ENCODE data around the gene MOB3B. TPM values are rescaled to one million over a fixed set of nuclear protein-coding genes. Genes with fewer than 3 reads are reported as not detected.

The MOB3B gene
- total RNA-seq, 1 donor from 2014 or later, result 10.0 TPM

GRCh38 chr9:27487128-27487640, 42.4 kb downstream of the MOB3B start:
- TF ChIP-seq CTCF (IDR thresholded peaks at IDR 0.05), result no peak
- ATAC-seq (ENCODE audit: low read depth) (no peak), DNase-seq (no peak)
- Mint-ChIP-seq H3K4me3 (peak overlapping the region; percentile 1), H3K27me3 (no peaks in the 10 kb centered on the region), H3K9me3 (no peaks in the 10 kb centered on the region), H3K36me3 (ENCODE audit: low read depth) (no peaks in the 10 kb centered on the region), H3K27ac (no peak overlapping the region), H3K4me1 (peaks cover 90% of the 10 kb centered on the region)
- intact Hi-C loops (cut with micrococcal nuclease), result loop anchor here (2.0 to 10.0 kb wide), 3 partner anchors 60 to 542 kb away; partner anchors contain the start of gene PLAA
- CTCF ChIA-PET, result interaction anchor here (1.2 to 2.4 kb wide), 2 partner anchors 18 to 43 kb away, joined by 3 to 9 read pairs; partner anchors contain the start of gene MOB3B
- POLR2A ChIA-PET, result interaction anchor here (1.0 to 2.3 kb wide), 5 partner anchors 15 to 118 kb away, joined by 3 to 9 read pairs (median 4); partner anchors contain the start of genes C9orf72 and MOB3B

GRCh38 chr9:27485158-27485557, 44.5 kb downstream of the MOB3B start:
- no peak for DNase-seq
- ATAC-seq (ENCODE audit: low read depth), result peak; percentile 77
- H3K4me3 Mint-ChIP-seq, result peak overlapping the region; percentile 50
- no peaks in the 10 kb centered on the region for H3K27me3 Mint-ChIP-seq
- no peaks in the 10 kb centered on the region for H3K9me3 Mint-ChIP-seq
- intact Hi-C loops (cut with micrococcal nuclease), result loop anchor here (1.0 to 10.0 kb wide), 6 partner anchors 25 to 540 kb away; partner anchors contain the start of genes MOB3B and PLAA
- POLR2A ChIA-PET, result interaction anchor here (0.8 to 2.3 kb wide), 12 partner anchors 11 to 152 kb away, joined by 3 to 13 read pairs (median 4); partner anchors contain the start of gene MOB3B
- no peaks in the 10 kb centered on the region for H3K36me3 Mint-ChIP-seq (ENCODE audit: low read depth)
- CTCF ChIA-PET, result interaction anchor here (0.9 to 3.0 kb wide), 4 partner anchors 41 to 152 kb away, joined by 3 to 14 read pairs (median 4); partner anchors contain the start of gene MOB3B
- peaks cover 89% of the 10 kb centered on the region for H3K4me1 Mint-ChIP-seq
- peak overlapping the region; percentile 83 for H3K27ac Mint-ChIP-seq
- TF ChIP-seq CTCF (IDR thresholded peaks at IDR 0.05), result no peak

- Mint-ChIP-seq H3K4me3 (peak overlapping the region; percentile 49), H3K27me3 (no peaks in the 10 kb centered on the region), H3K4me1 (peaks cover 91% of the 10 kb centered on the region), H3K36me3 (ENCODE audit: low read depth) (no peaks in the 10 kb centered on the region), H3K27ac (peak overlapping the region; percentile 81), H3K9me3 (peaks cover 3% of the 10 kb centered on the region)
- intact Hi-C loops (cut with micrococcal nuclease), result loop anchor here (2.0 to 10.0 kb wide), 2 partner anchors 43 to 539 kb away; partner anchors contain the start of gene PLAA
- ChIA-PET CTCF (interaction anchor here (0.9 to 3.0 kb wide), 3 partner anchors 11 to 114 kb away, joined by 3 to 14 read pairs (median 3); partner anchors contain the start of gene MOB3B), POLR2A (interaction anchor here (0.8 to 2.0 kb wide), 7 partner anchors 14 to 117 kb away, joined by 3 to 10 read pairs (median 5); partner anchors contain the start of genes C9orf72 and MOB3B)
- peak; percentile 68 for ATAC-seq (ENCODE audit: low read depth)
- DNase-seq, result no peak
- TF ChIP-seq CTCF (IDR thresholded peaks at IDR 0.05), result no peak
Measured at GRCh38 chr9:27483576-27483975, 46.0 kb downstream of the MOB3B start.

GRCh38 chr9:27482709-27483108, 46.9 kb downstream of the MOB3B start:
- Mint-ChIP-seq H3K36me3 (ENCODE audit: low read depth) (peaks cover 2% of the 10 kb centered on the region), H3K4me1 (peaks cover 92% of the 10 kb centered on the region), H3K4me3 (no peak overlapping the region), H3K27me3 (no peaks in the 10 kb centered on the region), H3K9me3 (peaks cover 8% of the 10 kb centered on the region), H3K27ac (peak overlapping the region; percentile 72)
- intact Hi-C loops (cut with micrococcal nuclease), result loop anchor here (2.0 to 10.0 kb wide), 2 partner anchors 42 to 538 kb away; partner anchors contain the start of gene PLAA
- DNase-seq (no peak), ATAC-seq (ENCODE audit: low read depth) (no peak)
- POLR2A ChIA-PET, result interaction anchor here (1.2 to 2.0 kb wide), 4 partner anchors 21 to 116 kb away, joined by 5 to 10 read pairs (median 8); partner anchors contain the start of gene MOB3B
- no peak for TF ChIP-seq CTCF (IDR thresholded peaks at IDR 0.05)
- CTCF ChIA-PET, result interaction anchor here (1.1 kb wide), 1 partner anchor 47 kb away, joined by 4 read pairs; the partner anchor contains the start of gene MOB3B

GRCh38 chr9:27478322-27478721, 51.3 kb downstream of the MOB3B start:
- no peaks in the 10 kb centered on the region for H3K27me3 Mint-ChIP-seq
- DNase-seq (no peak), ATAC-seq (ENCODE audit: low read depth) (no peak)
- peaks cover 82% of the 10 kb centered on the region for H3K4me1 Mint-ChIP-seq
- peaks cover 19% of the 10 kb centered on the region for H3K36me3 Mint-ChIP-seq (ENCODE audit: low read depth)
- ChIA-PET CTCF (interaction anchor here (1.6 kb wide), 1 partner anchor 51 kb away, joined by 6 read pairs; the partner anchor contains the start of gene MOB3B), POLR2A (interaction anchor here (0.7 to 1.3 kb wide), 2 partner anchors 9 to 60 kb away, joined by 4 to 7 read pairs; no protein-coding TSS in a partner anchor)
- intact Hi-C loops (cut with micrococcal nuclease), result no loop called here
- H3K27ac Mint-ChIP-seq, result no peak overlapping the region
- peaks cover 8% of the 10 kb centered on the region for H3K9me3 Mint-ChIP-seq
- H3K4me3 Mint-ChIP-seq, result no peak overlapping the region
- TF ChIP-seq CTCF (IDR thresholded peaks at IDR 0.05), result no peak

Measured in activated B cell treated with CpG ODN at 0.5 μM for 24 hours (primary cell).